ENCODE results near the gene MACROD2.

The MACROD2 gene

GRCh38 chr20:15843777-15844176, 1848.5 kb downstream of the MACROD2 start:
- Histone ChIP-seq H3K36me3 (ENCODE audit: control insufficient read depth in 1 of 2, insufficient read depth in 2 of 2, low read length in 2 of 2) (no peaks in the 10 kb centered on the region), H3K9me3 (ENCODE audit: control insufficient read depth in 1 of 2, low read length in 2 of 2) (peaks cover 0 to 4% of the 10 kb centered on the region in 2 donors), H3K4me3 (ENCODE audit: low read depth in 1 of 2, low read length in 2 of 2) (no peak overlapping the region), H3K4me1 (ENCODE audit: control insufficient read depth in 1 of 2, insufficient read depth in 2 of 2, low read length in 2 of 2) (no peaks in the 10 kb centered on the region), H3K27me3 (ENCODE audit: low read depth, low read length) (no peaks in the 10 kb centered on the region), H3K27ac (ENCODE audit: low read length) (no peak overlapping the region)

DNA sequence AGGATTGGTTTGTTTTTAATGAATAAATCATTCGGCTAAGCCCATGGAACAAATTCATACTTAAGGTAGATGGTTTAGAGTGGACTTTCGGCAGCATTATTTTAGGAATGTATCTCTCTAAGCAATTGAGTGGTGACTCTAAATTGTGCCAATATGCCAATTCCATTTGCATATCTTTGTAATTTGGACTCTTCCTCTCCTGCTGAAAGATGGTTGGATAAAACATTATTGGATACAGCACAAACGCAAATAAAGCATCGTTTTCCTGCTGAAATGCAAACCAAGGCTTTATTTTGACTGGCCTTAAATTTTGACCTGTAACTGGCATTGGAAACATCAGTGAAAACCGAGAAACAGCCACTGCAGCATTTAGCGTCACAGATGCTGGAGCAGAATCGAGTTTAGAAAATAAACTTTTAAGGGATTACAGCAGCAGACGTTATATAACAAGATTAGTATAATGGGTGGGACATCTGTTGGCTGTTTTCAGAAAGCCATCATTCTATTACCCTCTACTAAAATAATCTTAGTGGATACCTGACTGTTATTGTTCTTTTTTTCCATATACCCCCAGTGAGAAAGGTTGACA, 1852.0 kb downstream of the MACROD2 start:
- no peak overlapping the region for H3K27ac ChIP-seq (ENCODE audit: low read length)
- no peaks in the 10 kb centered on the region for H3K27me3 ChIP-seq (ENCODE audit: low read depth, low read length)
- no peaks in the 10 kb centered on the region for H3K36me3 ChIP-seq (ENCODE audit: control insufficient read depth in 1 of 2, insufficient read depth in 2 of 2, low read length in 2 of 2)
- H3K4me1 ChIP-seq (ENCODE audit: control insufficient read depth in 1 of 2, insufficient read depth in 2 of 2, low read length in 2 of 2), result no peaks in the 10 kb centered on the region
- H3K4me3 ChIP-seq (ENCODE audit: low read depth in 1 of 2, low read length in 2 of 2), result no peak overlapping the region
- H3K9me3 ChIP-seq (ENCODE audit: control insufficient read depth in 1 of 2, low read length in 2 of 2), result no peaks in the 10 kb centered on the region

GRCh38 chr20:15848126-15848525, 1852.8 kb downstream of the MACROD2 start:
- H3K9me3 ChIP-seq (ENCODE audit: control insufficient read depth in 1 of 2, low read length in 2 of 2), result no peaks in the 10 kb centered on the region
- H3K27me3 ChIP-seq (ENCODE audit: low read depth, low read length), result no peaks in the 10 kb centered on the region
- no peaks in the 10 kb centered on the region for H3K36me3 ChIP-seq (ENCODE audit: control insufficient read depth in 1 of 2, insufficient read depth in 2 of 2, low read length in 2 of 2)
- no peaks in the 10 kb centered on the region for H3K4me1 ChIP-seq (ENCODE audit: control insufficient read depth in 1 of 2, insufficient read depth in 2 of 2, low read length in 2 of 2)
- H3K27ac ChIP-seq (ENCODE audit: low read length), result no peak overlapping the region
- H3K4me3 ChIP-seq (ENCODE audit: low read depth in 1 of 2, low read length in 2 of 2), result no peak overlapping the region

- Histone ChIP-seq H3K36me3 (ENCODE audit: control insufficient read depth in 1 of 2, insufficient read depth in 2 of 2, low read length in 2 of 2) (no peaks in the 10 kb centered on the region), H3K4me3 (ENCODE audit: low read depth in 1 of 2, low read length in 2 of 2) (no peak overlapping the region), H3K9me3 (ENCODE audit: control insufficient read depth in 1 of 2, low read length in 2 of 2) (no peaks in the 10 kb centered on the region), H3K27ac (ENCODE audit: low read length) (no peak overlapping the region), H3K4me1 (ENCODE audit: control insufficient read depth in 1 of 2, insufficient read depth in 2 of 2, low read length in 2 of 2) (no peaks in the 10 kb centered on the region), H3K27me3 (ENCODE audit: low read depth, low read length) (no peaks in the 10 kb centered on the region)
Measured at GRCh38 chr20:15848995-15849610, 1853.8 kb downstream of the MACROD2 start.

- no peaks in the 10 kb centered on the region for H3K36me3 ChIP-seq (ENCODE audit: control insufficient read depth in 1 of 2, insufficient read depth in 2 of 2, low read length in 2 of 2)
- no peak overlapping the region for H3K27ac ChIP-seq (ENCODE audit: low read length)
- no peaks in the 10 kb centered on the region for H3K9me3 ChIP-seq (ENCODE audit: control insufficient read depth in 1 of 2, low read length in 2 of 2)
Measured at GRCh38 chr20:15851576-15852215, 1856.4 kb downstream of the MACROD2 start.

GRCh38 chr20:15854911-15855310, 1859.6 kb downstream of the MACROD2 start:
- Histone ChIP-seq H3K27ac (ENCODE audit: low read length) (no peak overlapping the region), H3K27me3 (ENCODE audit: low read depth, low read length) (no peaks in the 10 kb centered on the region), H3K4me1 (ENCODE audit: control insufficient read depth in 1 of 2, insufficient read depth in 2 of 2, low read length in 2 of 2) (no peaks in the 10 kb centered on the region), H3K4me3 (ENCODE audit: low read depth in 1 of 2, low read length in 2 of 2) (no peak overlapping the region), H3K9me3 (ENCODE audit: control insufficient read depth in 1 of 2, low read length in 2 of 2) (no peaks in the 10 kb centered on the region), H3K36me3 (ENCODE audit: control insufficient read depth in 1 of 2, insufficient read depth in 2 of 2, low read length in 2 of 2) (no peaks in the 10 kb centered on the region)

More at GRCh38 chr20:15851576-15852215, 1856.4 kb downstream of the MACROD2 start:
- Histone ChIP-seq H3K4me3 (ENCODE audit: low read depth in 1 of 2, low read length in 2 of 2) (no peak overlapping the region), H3K4me1 (ENCODE audit: control insufficient read depth in 1 of 2, insufficient read depth in 2 of 2, low read length in 2 of 2) (no peaks in the 10 kb centered on the region), H3K27me3 (ENCODE audit: low read depth, low read length) (no peaks in the 10 kb centered on the region)

- Histone ChIP-seq H3K27me3 (ENCODE audit: low read depth, low read length) (no peaks in the 10 kb centered on the region), H3K9me3 (ENCODE audit: control insufficient read depth in 1 of 2, low read length in 2 of 2) (no peaks in the 10 kb centered on the region), H3K4me3 (ENCODE audit: low read depth in 1 of 2, low read length in 2 of 2) (no peak overlapping the region), H3K4me1 (ENCODE audit: control insufficient read depth in 1 of 2, insufficient read depth in 2 of 2, low read length in 2 of 2) (no peaks in the 10 kb centered on the region), H3K36me3 (ENCODE audit: control insufficient read depth in 1 of 2, insufficient read depth in 2 of 2, low read length in 2 of 2) (no peaks in the 10 kb centered on the region), H3K27ac (ENCODE audit: low read length) (no peak overlapping the region)
Measured at GRCh38 chr20:15857173-15857784, 1862.0 kb downstream of the MACROD2 start.

DNA sequence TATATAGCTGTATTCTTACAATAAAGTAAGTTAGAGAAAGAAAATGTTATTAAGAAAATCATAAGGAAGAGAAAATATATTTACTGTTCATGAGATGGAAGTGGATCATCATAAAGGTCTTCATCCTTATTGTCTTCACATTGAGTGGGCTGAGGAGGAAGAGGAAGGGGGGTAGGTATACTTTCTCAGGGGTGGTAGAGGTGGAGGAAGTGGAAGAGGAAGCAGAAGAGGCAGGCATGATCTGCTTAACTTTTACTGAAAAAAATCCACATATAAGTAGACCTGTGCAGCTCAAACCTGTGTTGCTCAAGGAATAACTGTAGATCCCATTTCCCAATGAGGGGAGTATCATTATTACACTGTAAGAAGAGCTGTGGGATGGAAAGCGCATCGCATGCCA, 1863.7 kb downstream of the MACROD2 start:
- Histone ChIP-seq H3K4me1 (ENCODE audit: control insufficient read depth in 1 of 2, insufficient read depth in 2 of 2, low read length in 2 of 2) (no peaks in the 10 kb centered on the region), H3K27me3 (ENCODE audit: low read depth, low read length) (no peaks in the 10 kb centered on the region), H3K9me3 (ENCODE audit: control insufficient read depth in 1 of 2, low read length in 2 of 2) (no peaks in the 10 kb centered on the region), H3K4me3 (ENCODE audit: low read depth in 1 of 2, low read length in 2 of 2) (no peak overlapping the region), H3K36me3 (ENCODE audit: control insufficient read depth in 1 of 2, insufficient read depth in 2 of 2, low read length in 2 of 2) (no peaks in the 10 kb centered on the region), H3K27ac (ENCODE audit: low read length) (no peak overlapping the region)

DNA sequence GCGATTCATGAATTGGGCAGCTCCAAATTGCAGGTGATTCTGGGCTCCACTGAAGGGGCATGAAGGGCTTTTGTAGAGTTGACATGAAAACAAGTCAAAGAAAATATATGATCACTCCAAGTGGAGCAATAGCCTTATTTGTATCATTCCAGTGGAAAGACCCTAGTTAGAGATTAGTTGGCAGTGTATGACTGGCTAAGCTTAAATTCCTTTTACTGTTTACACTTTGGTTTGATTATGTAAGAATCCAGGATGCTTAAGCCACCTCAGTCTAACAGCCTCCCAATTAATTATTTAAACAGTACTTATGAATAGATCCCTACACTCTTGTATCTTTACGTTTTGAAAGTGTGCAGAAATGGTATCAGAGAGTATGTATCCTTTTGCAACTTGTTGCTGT, 1865.5 kb downstream of the MACROD2 start:
- Histone ChIP-seq H3K4me1 (ENCODE audit: control insufficient read depth in 1 of 2, insufficient read depth in 2 of 2, low read length in 2 of 2) (no peaks in the 10 kb centered on the region), H3K36me3 (ENCODE audit: control insufficient read depth in 1 of 2, insufficient read depth in 2 of 2, low read length in 2 of 2) (no peaks in the 10 kb centered on the region)

GRCh38 chr20:15862178-15862577, 1866.9 kb downstream of the MACROD2 start:
- H3K36me3 ChIP-seq (ENCODE audit: control insufficient read depth in 1 of 2, insufficient read depth in 2 of 2, low read length in 2 of 2), result no peaks in the 10 kb centered on the region
- H3K27me3 ChIP-seq (ENCODE audit: low read depth, low read length), result no peaks in the 10 kb centered on the region
- H3K4me3 ChIP-seq (ENCODE audit: low read depth in 1 of 2, low read length in 2 of 2), result no peak overlapping the region
- H3K4me1 ChIP-seq (ENCODE audit: control insufficient read depth in 1 of 2, insufficient read depth in 2 of 2, low read length in 2 of 2), result no peaks in the 10 kb centered on the region
- no peaks in the 10 kb centered on the region for H3K9me3 ChIP-seq (ENCODE audit: control insufficient read depth in 1 of 2, low read length in 2 of 2)
- H3K27ac ChIP-seq (ENCODE audit: low read length), result no peak overlapping the region

More for the DNA sequence above, 1865.5 kb downstream of the MACROD2 start:
- Histone ChIP-seq H3K27ac (ENCODE audit: low read length) (no peak overlapping the region), H3K4me3 (ENCODE audit: low read depth in 1 of 2, low read length in 2 of 2) (no peak overlapping the region), H3K27me3 (ENCODE audit: low read depth, low read length) (no peaks in the 10 kb centered on the region), H3K9me3 (ENCODE audit: control insufficient read depth in 1 of 2, low read length in 2 of 2) (no peaks in the 10 kb centered on the region)

DNA sequence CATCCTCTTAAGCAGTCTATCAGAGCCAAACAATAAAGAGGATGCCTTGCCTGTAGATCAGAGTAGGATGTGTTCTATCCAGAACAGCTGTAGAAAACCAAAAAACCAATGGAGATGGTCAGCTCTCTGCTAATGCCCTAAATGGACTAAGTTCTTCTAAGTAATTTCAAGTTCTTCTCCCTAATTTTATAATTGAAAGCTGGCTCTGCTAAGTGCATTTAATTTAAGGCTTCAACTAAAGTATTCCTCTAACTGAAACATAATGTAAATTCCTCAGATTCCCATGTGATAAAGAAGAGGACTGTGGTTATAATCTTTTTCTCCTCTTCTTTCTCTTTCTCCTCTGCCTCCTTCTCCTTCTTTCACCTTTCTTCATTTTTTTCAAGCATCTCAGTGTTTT, 1868.4 kb downstream of the MACROD2 start:
- no peaks in the 10 kb centered on the region for H3K27me3 ChIP-seq (ENCODE audit: low read depth, low read length)
- no peak overlapping the region for H3K4me3 ChIP-seq (ENCODE audit: low read depth in 1 of 2, low read length in 2 of 2)
- H3K4me1 ChIP-seq (ENCODE audit: control insufficient read depth in 1 of 2, insufficient read depth in 2 of 2, low read length in 2 of 2), result no peaks in the 10 kb centered on the region
- H3K36me3 ChIP-seq (ENCODE audit: control insufficient read depth in 1 of 2, insufficient read depth in 2 of 2, low read length in 2 of 2), result no peaks in the 10 kb centered on the region
- H3K27ac ChIP-seq (ENCODE audit: low read length), result no peak overlapping the region
- peaks cover 0 to 3% of the 10 kb centered on the region in 2 donors for H3K9me3 ChIP-seq (ENCODE audit: control insufficient read depth in 1 of 2, low read length in 2 of 2)

All from muscle layer of duodenum (tissue), 2 donors.